ENCODE results near the gene SCMH1.

The SCMH1 gene

GRCh38 chr1:41282679-41283317 lies 40.7 kb upstream of the SCMH1 start:
- no peak overlapping the region for H3K4me3 ChIP-seq (ENCODE audit: low read length)
- peak; percentile 34 for DNase-seq (ENCODE audit: low read depth)
- peak; percentile 94 for TF ChIP-seq CTCF (IDR thresholded peaks at IDR 0.05; ENCODE audit: insufficient read depth, low read depth, low read length, missing control alignments)

GRCh38 chr1:41281334-41281733 lies 39.2 kb upstream of the SCMH1 start:
- H3K4me3 ChIP-seq (ENCODE audit: low read length) = no peak overlapping the region
- no peak for TF ChIP-seq CTCF (IDR thresholded peaks at IDR 0.05; ENCODE audit: insufficient read depth, low read depth, low read length, missing control alignments)
- DNase-seq (ENCODE audit: low read depth) = no peak

GRCh38 chr1:41280202-41281032 lies 38.3 kb upstream of the SCMH1 start:
- DNase-seq (ENCODE audit: low read depth) = no peak
- H3K4me3 ChIP-seq (ENCODE audit: low read length) = no peak overlapping the region
- TF ChIP-seq CTCF (IDR thresholded peaks at IDR 0.05; ENCODE audit: insufficient read depth, low read depth, low read length, missing control alignments) = no peak

DNA sequence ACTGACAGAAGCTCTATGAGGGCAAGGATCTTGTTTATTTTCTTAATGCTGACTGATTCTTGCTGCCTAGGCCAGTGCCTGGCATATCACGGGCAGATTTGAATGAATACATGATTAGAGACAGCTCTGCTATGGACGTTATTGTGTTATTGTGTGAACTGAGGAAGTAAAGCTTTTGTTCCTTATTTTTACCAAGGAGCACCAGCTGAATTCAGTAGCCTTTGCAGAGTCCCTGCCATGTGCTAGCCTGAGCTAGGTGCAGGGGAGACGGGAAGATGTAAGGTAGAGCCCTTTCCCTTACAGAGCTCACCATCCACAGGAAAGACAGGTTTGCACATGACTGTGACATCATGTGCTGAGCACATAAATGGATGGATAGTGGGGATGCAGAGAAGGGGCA lies 36.0 kb upstream of the SCMH1 start:
- no peak overlapping the region for H3K4me3 ChIP-seq (ENCODE audit: low read length)
- no peak for DNase-seq (ENCODE audit: low read depth)
- no peak for TF ChIP-seq CTCF (IDR thresholded peaks at IDR 0.05; ENCODE audit: insufficient read depth, low read depth, low read length, missing control alignments)

DNA sequence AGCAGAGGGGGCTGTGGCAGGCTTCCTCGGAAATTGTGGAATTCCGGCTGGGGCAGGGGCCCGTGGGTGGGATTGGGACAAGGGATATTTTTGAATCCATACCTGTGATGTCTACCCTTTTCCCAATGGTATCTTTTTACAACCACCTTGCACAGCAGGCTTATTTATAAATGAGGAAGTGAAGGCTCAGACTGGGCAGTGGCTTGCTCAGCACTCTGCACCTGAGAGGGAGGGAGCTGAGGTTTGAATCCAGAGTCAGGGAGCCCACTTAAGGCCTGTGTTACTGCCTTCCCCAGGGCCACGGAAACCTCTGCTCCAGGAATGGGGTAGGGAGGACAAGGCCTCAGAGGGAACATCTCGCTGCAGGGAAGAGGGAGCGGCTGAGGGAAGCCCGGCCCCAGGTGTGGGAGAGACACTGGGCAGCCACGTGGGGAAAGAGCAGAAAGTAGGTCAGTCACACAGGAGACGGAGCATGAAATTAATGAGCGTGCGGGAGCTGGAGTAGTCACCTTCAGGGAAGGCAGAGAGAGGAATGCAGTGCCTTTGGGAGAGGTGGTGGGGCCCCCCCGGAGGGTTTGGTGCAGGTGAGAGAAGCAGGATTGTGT lies 35.4 kb upstream of the SCMH1 start:
- no peak for TF ChIP-seq CTCF (IDR thresholded peaks at IDR 0.05; ENCODE audit: insufficient read depth, low read depth, low read length, missing control alignments)
- DNase-seq (ENCODE audit: low read depth) = no peak
- no peak overlapping the region for H3K4me3 ChIP-seq (ENCODE audit: low read length)

- H3K4me3 ChIP-seq (ENCODE audit: low read length) = no peak overlapping the region
- DNase-seq (ENCODE audit: low read depth) = no peak
- no peak for TF ChIP-seq CTCF (IDR thresholded peaks at IDR 0.05; ENCODE audit: insufficient read depth, low read depth, low read length, missing control alignments)
Observed at GRCh38 chr1:41275831-41276230, 33.7 kb upstream of the SCMH1 start.
